H9 (cell line): ENCODE measurements around the gene LTA4H. TPM values are rescaled to one million over a fixed set of nuclear protein-coding genes. Genes with fewer than 3 reads are reported as not detected.

Source experiments
- DNase-seq: peaks from one replicate; pipeline ENCODE4 v3.0.0-alpha.2; 2017
- H2AFZ ChIP-seq: one replicate; pipeline ENCODE4 v1.6.1; 2013; ENCODE audit warnings: mild to moderate bottlenecking, low read length, control low read depth, moderate library complexity
- H2AK5ac ChIP-seq: 2 replicates; pipeline ENCODE4 v1.6.1; 2013; ENCODE audit warnings: low read length, control low read depth, mixed read lengths; ENCODE audit not compliant: insufficient read length
- H2BK120ac ChIP-seq: one replicate; pipeline ENCODE4 v1.6.1; 2013; ENCODE audit warnings: low read depth, mild to moderate bottlenecking, low read length, control low read depth, inconsistent platforms; ENCODE audit not compliant: poor library complexity, severe bottlenecking
- H2BK12ac ChIP-seq: 2 replicates; pipeline ENCODE4 v1.6.1; 2013; ENCODE audit warnings: low read length, control low read depth, mixed read lengths, low read depth; ENCODE audit not compliant: insufficient read length
- H2BK15ac ChIP-seq: 2 replicates; pipeline ENCODE4 v1.6.1; 2013; ENCODE audit warnings: low read depth, low read length, control low read depth
- H2BK20ac ChIP-seq: one replicate; pipeline ENCODE4 v1.6.1; 2013; ENCODE audit warnings: low read depth, mild to moderate bottlenecking, low read length, control low read depth, inconsistent platforms; ENCODE audit not compliant: poor library complexity, severe bottlenecking
- H2BK5ac ChIP-seq: 2 replicates; pipeline ENCODE4 v1.6.1; 2013; ENCODE audit warnings: low read length, control low read depth, mixed read lengths; ENCODE audit not compliant: insufficient read length
- H3K14ac ChIP-seq: 2 replicates; pipeline ENCODE4 v1.6.1; 2013; ENCODE audit warnings: low read length, control low read depth; ENCODE audit not compliant: insufficient read depth
- H3K18ac ChIP-seq: 2 replicates; pipeline ENCODE4 v1.6.1; 2013; ENCODE audit warnings: low read depth, mild to moderate bottlenecking, mixed read lengths, low read length, control low read depth; ENCODE audit not compliant: insufficient read length
- H3K23ac ChIP-seq: 2 replicates; pipeline ENCODE4 v1.6.1; 2013; ENCODE audit warnings: low read length, control low read depth, mixed read lengths, low read depth; ENCODE audit not compliant: insufficient read length
- H3K23me2 ChIP-seq: 2 replicates; pipeline ENCODE4 v1.6.1; 2013; ENCODE audit warnings: low read depth, mild to moderate bottlenecking, mixed read lengths, low read length, control low read depth; ENCODE audit not compliant: insufficient read length, poor library complexity, severe bottlenecking
- H3K27ac ChIP-seq: 2 replicates; pipeline ENCODE4 v1.5.1; 2013; ENCODE audit warnings: low read length, control low read depth, mixed read lengths, low read depth; ENCODE audit not compliant: insufficient read length
- H3K27me3 ChIP-seq: 2 replicates; pipeline ENCODE4 v1.6.1; 2013; ENCODE audit warnings: low read length, control low read depth, inconsistent platforms; ENCODE audit not compliant: insufficient read depth
- H3K4ac ChIP-seq: 2 replicates; pipeline ENCODE4 v1.6.1; 2013; ENCODE audit warnings: low read depth, mild to moderate bottlenecking, control low read depth, inconsistent platforms, low read length, moderate library complexity
- H3K4me1 ChIP-seq: 2 replicates; pipeline ENCODE4 v1.6.1; 2013; ENCODE audit warnings: low read length, control low read depth, inconsistent platforms; ENCODE audit not compliant: insufficient read depth
- H3K4me2 ChIP-seq: 2 replicates; pipeline ENCODE4 v1.6.1; 2013; ENCODE audit warnings: low read length, control low read depth, mixed read lengths; ENCODE audit not compliant: insufficient read length, insufficient read depth
- H3K56ac ChIP-seq: 2 replicates; pipeline ENCODE4 v1.6.1; 2013; ENCODE audit warnings: low read depth, mild to moderate bottlenecking, mixed read lengths, low read length, control low read depth; ENCODE audit not compliant: insufficient read length
- H3K79me1 ChIP-seq: 2 replicates; pipeline ENCODE4 v1.6.1; 2013; ENCODE audit warnings: low read depth, mild to moderate bottlenecking, moderate library complexity, low read length, control low read depth, inconsistent platforms; ENCODE audit not compliant: insufficient read depth, poor library complexity, severe bottlenecking
- H3K79me2 ChIP-seq: 2 replicates; pipeline ENCODE4 v1.6.1; 2013; ENCODE audit warnings: low read length, control low read depth, inconsistent platforms; ENCODE audit not compliant: insufficient read depth
- H3K9ac ChIP-seq: 2 replicates; pipeline ENCODE4 v1.6.1; 2013; ENCODE audit warnings: low read length, control low read depth, mixed read lengths; ENCODE audit not compliant: insufficient read length; ENCODE audit errors: extremely low read depth
- H3K9me3 ChIP-seq: one replicate; pipeline ENCODE4 v1.6.1; 2013; ENCODE audit warnings: low read depth, low read length, inconsistent platforms; ENCODE audit not compliant: control insufficient read depth
- H3T11ph ChIP-seq: one replicate; pipeline ENCODE4 v1.6.1; 2013; ENCODE audit warnings: mild to moderate bottlenecking, low read length, control low read depth, inconsistent platforms
- H4K20me1 ChIP-seq: one replicate; pipeline ENCODE4 v1.6.1; 2013; ENCODE audit not compliant: control insufficient read depth, insufficient read length, insufficient read depth
- H4K5ac ChIP-seq: 2 replicates; pipeline ENCODE4 v1.6.1; 2013; ENCODE audit warnings: low read depth, mild to moderate bottlenecking, mixed read lengths, low read length, control low read depth; ENCODE audit not compliant: insufficient read length
- H4K8ac ChIP-seq: replicated peaks from 2 replicates; pipeline ENCODE4 v1.6.1; 2013; ENCODE audit warnings: low read length, control low read depth, mixed read lengths, low read depth; ENCODE audit not compliant: insufficient read length
- H4K91ac ChIP-seq: 2 replicates; pipeline ENCODE4 v1.6.1; 2013; ENCODE audit warnings: low read depth, mild to moderate bottlenecking, moderate library complexity, mixed read lengths, low read length, control low read depth; ENCODE audit not compliant: insufficient read length
- H3K27ac Mint-ChIP-seq, 3 experiments: 2 replicates in 2 of 3; 3 replicates in 1 of 3; pipeline ENCODE4 v1.8.0; 2020 to 2021; ENCODE audit warnings: mixed read lengths in 3 of 3, mild to moderate bottlenecking in 1 of 3, moderate library complexity in 1 of 3
- H3K27me3 Mint-ChIP-seq: 2 replicates; pipeline ENCODE4 v1.8.0; 2021; ENCODE audit warnings: low read depth, mild to moderate bottlenecking, moderate library complexity, mixed read lengths
- H3K36me3 Mint-ChIP-seq, 3 experiments: 2 replicates in 2 of 3; 3 replicates in 1 of 3; pipeline ENCODE4 v1.8.0; 2020 to 2021; ENCODE audit warnings: low read depth in 3 of 3, mixed read lengths in 3 of 3; ENCODE audit not compliant: insufficient read depth in 1 of 3
- H3K4me1 Mint-ChIP-seq, 2 experiments: 2 replicates each; pipeline ENCODE4 v1.8.0; 2020; ENCODE audit warnings: mixed read lengths in 2 of 2
- H3K4me3 Mint-ChIP-seq, 2 experiments: 2 replicates in 1 of 2; 3 replicates in 1 of 2; pipeline ENCODE4 v1.8.0; 2020 to 2021; ENCODE audit warnings: mild to moderate bottlenecking in 2 of 2, mixed read lengths in 2 of 2, moderate library complexity in 1 of 2
- H3K9me3 Mint-ChIP-seq, 2 experiments: 2 replicates in 1 of 2; 3 replicates in 1 of 2; pipeline ENCODE4 v1.8.0; 2020; ENCODE audit warnings: mild to moderate bottlenecking in 2 of 2, mixed read lengths in 2 of 2, moderate library complexity in 1 of 2
- WGBS: extraction: QIAGEN DNeasy Blood & Tissue Kit; methylation state at CpG from one replicate; pipeline ENCODE4 v1.1.7; 2013; ENCODE audit warnings: missing lambda C conversion rate, low lambda C conversion rate, mixed read lengths; ENCODE audit not compliant: insufficient read length; ENCODE audit errors: extremely low coverage; 5-methylcytosine and 5-hydroxymethylcytosine counted together
- total RNA-seq: library from RNA; stranded (reverse); gene quantifications from 2 replicates; pipeline ENCODE4 v1.2.1, GENCODE V29; 2021
- TF ChIP-seq, protein P1 (sequence below): fragments of 200-600 bp; sonication (generic); conservative IDR thresholded peaks from 3 replicates; pipeline ENCODE4 v1.8.0; 2021; ENCODE audit warnings: antibody characterized with exemption, mild to moderate bottlenecking

The LTA4H gene
- total RNA-seq, 1 experiment from 2014 or later: 144 TPM

GRCh38 chr12:96029826-96030225, 5.6 kb downstream of the LTA4H start:
- Histone ChIP-seq H3K27ac (no peak overlapping the region), H3K14ac (no peak overlapping the region), H3K27me3 (no peaks in the 10 kb centered on the region), H3K23me2 (peaks cover 4% of the 10 kb centered on the region), H2AK5ac (no peak overlapping the region), H3K23ac (no peak overlapping the region), H3K79me2 (peaks cover 6% of the 10 kb centered on the region; the same call in 1 of the 2 replicates), H3K9ac (no peak overlapping the region), H3K4me2 (no peak overlapping the region), H3K4ac (no peak overlapping the region), H3K4me1 (peaks cover 2% of the 10 kb centered on the region; the same call in 1 of the 2 replicates), H4K91ac (no peak overlapping the region), H4K20me1 (no peaks in the 10 kb centered on the region), H3K56ac (no peak overlapping the region), H3K79me1 (peaks cover 2% of the 10 kb centered on the region), H2BK20ac (no peak overlapping the region), H3K9me3 (no peaks in the 10 kb centered on the region), H3K18ac (no peak overlapping the region), H4K8ac (no peak overlapping the region), H2BK5ac (no peak overlapping the region), H3T11ph (no peak overlapping the region), H2BK120ac (no peak overlapping the region), H4K5ac (no peak overlapping the region), H2BK12ac (no peak overlapping the region), H2AFZ (no peak overlapping the region), H2BK15ac (no peak overlapping the region)
- peaks cover 13 to 30% (median 22%) of the 10 kb centered on the region in 3 experiments; a peak in 6 of 7 replicates for H3K36me3 Mint-ChIP-seq
- H3K9me3 Mint-ChIP-seq: no peaks in the 10 kb centered on the region
- H3K4me1 Mint-ChIP-seq: peaks cover 6 to 7% of the 10 kb centered on the region in 2 experiments
- H3K4me3 Mint-ChIP-seq: no peak overlapping the region
- TF ChIP-seq, protein P1, sequence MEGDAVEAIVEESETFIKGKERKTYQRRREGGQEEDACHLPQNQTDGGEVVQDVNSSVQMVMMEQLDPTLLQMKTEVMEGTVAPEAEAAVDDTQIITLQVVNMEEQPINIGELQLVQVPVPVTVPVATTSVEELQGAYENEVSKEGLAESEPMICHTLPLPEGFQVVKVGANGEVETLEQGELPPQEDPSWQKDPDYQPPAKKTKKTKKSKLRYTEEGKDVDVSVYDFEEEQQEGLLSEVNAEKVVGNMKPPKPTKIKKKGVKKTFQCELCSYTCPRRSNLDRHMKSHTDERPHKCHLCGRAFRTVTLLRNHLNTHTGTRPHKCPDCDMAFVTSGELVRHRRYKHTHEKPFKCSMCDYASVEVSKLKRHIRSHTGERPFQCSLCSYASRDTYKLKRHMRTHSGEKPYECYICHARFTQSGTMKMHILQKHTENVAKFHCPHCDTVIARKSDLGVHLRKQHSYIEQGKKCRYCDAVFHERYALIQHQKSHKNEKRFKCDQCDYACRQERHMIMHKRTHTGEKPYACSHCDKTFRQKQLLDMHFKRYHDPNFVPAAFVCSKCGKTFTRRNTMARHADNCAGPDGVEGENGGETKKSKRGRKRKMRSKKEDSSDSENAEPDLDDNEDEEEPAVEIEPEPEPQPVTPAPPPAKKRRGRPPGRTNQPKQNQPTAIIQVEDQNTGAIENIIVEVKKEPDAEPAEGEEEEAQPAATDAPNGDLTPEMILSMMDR: no peak
- H3K27ac Mint-ChIP-seq: no peak overlapping the region
- no CpG with 5 or more reads among the region's 2 CpGs for WGBS
- H3K27me3 Mint-ChIP-seq: no peaks in the 10 kb centered on the region
- DNase-seq: no peak
